ENCODE data around the gene GRIA1.

DNA sequence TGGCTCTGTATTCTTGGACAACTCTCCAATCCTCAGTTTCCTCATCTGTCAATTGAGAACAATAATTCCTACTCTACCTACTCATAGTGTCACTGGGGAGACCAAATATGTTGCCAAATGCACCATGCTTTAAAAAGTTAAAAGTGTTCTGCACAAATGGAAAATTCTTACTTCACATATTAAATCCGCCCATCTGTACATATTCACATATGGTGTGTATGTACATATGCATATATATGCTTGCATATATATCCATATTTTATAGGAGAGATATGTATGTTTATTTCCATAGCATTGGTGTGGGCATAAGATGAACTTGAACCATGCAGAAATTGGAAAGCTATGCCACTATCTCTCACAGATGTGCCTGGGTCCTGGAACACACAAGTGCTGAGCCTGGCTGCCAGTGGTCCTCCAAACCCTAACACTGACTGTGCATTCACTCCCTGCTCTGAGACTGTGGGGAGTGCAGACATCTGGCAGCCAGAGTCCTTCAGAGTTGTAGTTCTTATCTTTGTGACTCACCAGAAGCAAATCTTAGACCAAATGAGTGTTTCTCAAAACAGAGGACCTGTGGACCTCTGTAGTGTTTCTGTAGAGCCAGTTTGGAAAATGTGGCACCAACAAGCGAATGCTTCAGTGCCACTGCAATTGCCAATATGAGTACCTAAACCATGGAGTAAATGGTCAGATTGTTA lies 168.7 kb downstream of the GRIA1 start:
- TF ChIP-seq, protein P1, sequence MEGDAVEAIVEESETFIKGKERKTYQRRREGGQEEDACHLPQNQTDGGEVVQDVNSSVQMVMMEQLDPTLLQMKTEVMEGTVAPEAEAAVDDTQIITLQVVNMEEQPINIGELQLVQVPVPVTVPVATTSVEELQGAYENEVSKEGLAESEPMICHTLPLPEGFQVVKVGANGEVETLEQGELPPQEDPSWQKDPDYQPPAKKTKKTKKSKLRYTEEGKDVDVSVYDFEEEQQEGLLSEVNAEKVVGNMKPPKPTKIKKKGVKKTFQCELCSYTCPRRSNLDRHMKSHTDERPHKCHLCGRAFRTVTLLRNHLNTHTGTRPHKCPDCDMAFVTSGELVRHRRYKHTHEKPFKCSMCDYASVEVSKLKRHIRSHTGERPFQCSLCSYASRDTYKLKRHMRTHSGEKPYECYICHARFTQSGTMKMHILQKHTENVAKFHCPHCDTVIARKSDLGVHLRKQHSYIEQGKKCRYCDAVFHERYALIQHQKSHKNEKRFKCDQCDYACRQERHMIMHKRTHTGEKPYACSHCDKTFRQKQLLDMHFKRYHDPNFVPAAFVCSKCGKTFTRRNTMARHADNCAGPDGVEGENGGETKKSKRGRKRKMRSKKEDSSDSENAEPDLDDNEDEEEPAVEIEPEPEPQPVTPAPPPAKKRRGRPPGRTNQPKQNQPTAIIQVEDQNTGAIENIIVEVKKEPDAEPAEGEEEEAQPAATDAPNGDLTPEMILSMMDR (IDR thresholded peaks at IDR 0.05) = no peak
- no peak for TF ChIP-seq EZH2 (IDR thresholded peaks at IDR 0.05)

All from neural progenitor cell (in vitro differentiated cells).